Esophagus squamous epithelium (tissue), 4 donors: Measurements from ENCODE around the gene ANXA9.

Experiments used
- POLR2A ChIP-seq, 4 donors: fragments of 450-650 bp; IDR thresholded peaks; one replicate each; pipeline ENCODE4 v1.6.1; 2017; ENCODE audit warnings: antibody characterized with exemption in 4 of 4, mild to moderate bottlenecking in 4 of 4, moderate library complexity in 3 of 4
- TF ChIP-seq, protein P1 (sequence below), 6 experiments: fragments of 450-650 bp in 4 of 6; fragments of 200-600 bp in 2 of 6; sonication (generic) in 2 of 6; IDR thresholded peaks; one replicate each; pipeline ENCODE4 v1.5.1; 2016 to 2019; ENCODE audit warnings: antibody characterized with exemption in 6 of 6, mild to moderate bottlenecking in 4 of 6, moderate library complexity in 4 of 6

DNA sequence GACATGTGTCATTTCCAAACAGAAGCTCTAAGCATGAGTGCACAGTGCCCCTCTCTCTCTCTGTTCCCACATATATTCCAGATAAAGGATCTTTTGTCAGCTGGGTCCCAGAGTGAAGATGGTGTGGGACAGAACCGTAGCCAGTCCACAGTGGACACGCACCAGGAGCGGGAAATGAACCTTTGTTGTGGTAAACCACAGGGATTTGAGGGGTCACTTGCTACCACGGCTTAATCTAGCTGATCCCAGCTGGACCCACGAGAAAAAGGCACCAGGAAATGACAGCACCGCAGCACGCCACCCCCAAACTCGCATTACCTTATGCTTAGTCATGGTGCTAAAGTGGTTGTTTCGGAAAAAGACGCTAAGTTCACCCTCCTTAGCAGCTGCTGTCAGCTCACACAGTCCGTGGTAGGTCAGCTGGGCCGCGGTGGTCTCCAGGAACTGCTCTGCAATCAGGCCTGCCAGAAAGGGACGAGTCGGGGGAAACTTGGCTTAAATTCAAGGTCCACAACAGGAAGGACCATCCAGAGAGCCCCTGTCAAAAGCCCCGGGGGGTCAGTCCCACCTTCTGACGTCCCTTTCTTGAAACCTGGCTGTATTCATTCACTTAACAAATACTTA, 17.1 kb downstream of the ANXA9 start:
- no peak for TF ChIP-seq POLR2A (IDR thresholded peaks at IDR 0.05)
- TF ChIP-seq, protein P1, sequence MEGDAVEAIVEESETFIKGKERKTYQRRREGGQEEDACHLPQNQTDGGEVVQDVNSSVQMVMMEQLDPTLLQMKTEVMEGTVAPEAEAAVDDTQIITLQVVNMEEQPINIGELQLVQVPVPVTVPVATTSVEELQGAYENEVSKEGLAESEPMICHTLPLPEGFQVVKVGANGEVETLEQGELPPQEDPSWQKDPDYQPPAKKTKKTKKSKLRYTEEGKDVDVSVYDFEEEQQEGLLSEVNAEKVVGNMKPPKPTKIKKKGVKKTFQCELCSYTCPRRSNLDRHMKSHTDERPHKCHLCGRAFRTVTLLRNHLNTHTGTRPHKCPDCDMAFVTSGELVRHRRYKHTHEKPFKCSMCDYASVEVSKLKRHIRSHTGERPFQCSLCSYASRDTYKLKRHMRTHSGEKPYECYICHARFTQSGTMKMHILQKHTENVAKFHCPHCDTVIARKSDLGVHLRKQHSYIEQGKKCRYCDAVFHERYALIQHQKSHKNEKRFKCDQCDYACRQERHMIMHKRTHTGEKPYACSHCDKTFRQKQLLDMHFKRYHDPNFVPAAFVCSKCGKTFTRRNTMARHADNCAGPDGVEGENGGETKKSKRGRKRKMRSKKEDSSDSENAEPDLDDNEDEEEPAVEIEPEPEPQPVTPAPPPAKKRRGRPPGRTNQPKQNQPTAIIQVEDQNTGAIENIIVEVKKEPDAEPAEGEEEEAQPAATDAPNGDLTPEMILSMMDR (IDR thresholded peaks at IDR 0.05): no peak
